ENCODE measurements around the gene SUSD1. TPM values are rescaled to one million over a fixed set of nuclear protein-coding genes. Genes with fewer than 3 reads are reported as not detected.

SUSD1 gene
- total RNA-seq, 4 donors from 2014 or later = 9.5 to 17.3 (median 13.6) TPM

DNA sequence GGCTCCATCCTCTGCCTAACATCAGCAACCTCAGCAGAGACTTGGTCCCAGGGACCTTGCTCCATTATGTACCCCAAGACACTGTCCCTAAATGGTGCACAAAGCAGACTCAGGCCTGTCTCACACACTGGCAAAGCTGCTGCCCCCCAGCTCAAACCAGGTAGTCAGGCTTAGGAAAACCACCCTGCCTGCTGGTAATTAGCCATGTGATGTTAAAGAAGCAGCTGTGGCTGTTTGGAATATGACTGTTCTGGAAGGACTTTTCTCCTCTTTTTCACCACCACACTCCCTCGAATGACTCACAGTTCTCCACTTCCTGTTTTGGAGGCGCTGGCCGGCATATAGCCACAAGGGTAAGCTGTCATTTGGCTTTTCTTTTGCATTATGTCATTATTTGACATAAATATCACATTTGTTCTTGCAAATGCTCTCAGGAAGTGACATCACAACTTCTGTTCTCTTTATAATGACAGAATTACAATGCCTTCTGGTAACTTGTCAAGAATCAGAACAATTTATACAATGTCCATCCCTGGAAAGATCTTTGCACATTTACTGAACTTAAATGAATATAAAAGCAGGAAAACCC is 113.9 kb downstream of the SUSD1 start:
- intact Hi-C loops (cut with DNase I) = no loop called here

DNA sequence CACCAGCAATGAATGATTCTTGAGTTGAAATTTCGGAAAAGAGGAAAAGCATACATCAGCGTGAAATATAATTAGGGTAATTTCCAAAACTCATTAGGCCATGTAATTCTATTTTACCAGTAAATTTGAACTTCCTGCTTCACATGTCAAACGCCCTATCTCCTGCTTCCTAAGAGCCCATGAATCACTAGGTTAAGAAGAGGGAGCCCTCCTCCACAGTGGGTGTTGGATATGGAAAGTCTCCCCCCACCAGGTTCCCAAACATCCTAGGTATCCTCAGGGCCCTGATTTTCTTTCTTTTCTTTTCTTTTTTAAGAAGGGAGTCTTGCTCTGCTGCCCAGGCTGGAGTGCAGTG is 115.2 kb downstream of the SUSD1 start:
- Histone ChIP-seq H3K36me3 (no peaks in the 10 kb centered on the region), H3K9me3 (no peaks in the 10 kb centered on the region), H3K4me1 (no peaks in the 10 kb centered on the region), H3K27me3 (no peaks in the 10 kb centered on the region), H3K4me3 (replicated peaks in 1 of 3) (no peak overlapping the region), H3K27ac (peak overlapping the region in 1 of 3 donors; percentile 3)
- TF ChIP-seq CTCF (IDR thresholded peaks at IDR 0.05) (no peak), POLR2A (IDR thresholded peaks at IDR 0.05) (no peak)
- intact Hi-C loops (cut with DNase I) = no loop called here
- no peak for DNase-seq
- 86 to 90% methylated on average over 3 of the region's 3 CpGs for WGBS, 2 donors

More for the DNA sequence above, 113.9 kb downstream of the SUSD1 start:
- Histone ChIP-seq H3K36me3 (no peaks in the 10 kb centered on the region), H3K4me3 (replicated peaks in 1 of 3) (no peak overlapping the region), H3K27me3 (no peaks in the 10 kb centered on the region), H3K27ac (peak overlapping the region in 2 of 3 donors; percentile 52 to 53), H3K4me1 (peaks cover 4 to 5% of the 10 kb centered on the region in 2 donors), H3K9me3 (no peaks in the 10 kb centered on the region)
- TF ChIP-seq CTCF (IDR thresholded peaks at IDR 0.05) (no peak), POLR2A (IDR thresholded peaks at IDR 0.05) (no peak)
- peak; percentile 14 to 20 for DNase-seq
- 39 to 70% methylated on average over 3 of the region's 3 CpGs for WGBS, 2 donors

- TF ChIP-seq CTCF (IDR thresholded peaks at IDR 0.05) (no peak), POLR2A (IDR thresholded peaks at IDR 0.05) (no peak)
- H3K27me3 ChIP-seq = no peaks in the 10 kb centered on the region
- H3K27ac ChIP-seq = no peak overlapping the region
- H3K4me3 ChIP-seq (replicated peaks in 1 of 3) = no peak overlapping the region
- 73 to 83% methylated on average over 13 of the region's 13 CpGs for WGBS, 2 donors
- no peaks in the 10 kb centered on the region for H3K4me1 ChIP-seq
- H3K36me3 ChIP-seq = no peaks in the 10 kb centered on the region
- intact Hi-C loops (cut with DNase I) = no loop called here
- no peak for DNase-seq
- H3K9me3 ChIP-seq = no peaks in the 10 kb centered on the region
Observed at GRCh38 chr9:112059145-112059965, 115.7 kb downstream of the SUSD1 start.

DNA sequence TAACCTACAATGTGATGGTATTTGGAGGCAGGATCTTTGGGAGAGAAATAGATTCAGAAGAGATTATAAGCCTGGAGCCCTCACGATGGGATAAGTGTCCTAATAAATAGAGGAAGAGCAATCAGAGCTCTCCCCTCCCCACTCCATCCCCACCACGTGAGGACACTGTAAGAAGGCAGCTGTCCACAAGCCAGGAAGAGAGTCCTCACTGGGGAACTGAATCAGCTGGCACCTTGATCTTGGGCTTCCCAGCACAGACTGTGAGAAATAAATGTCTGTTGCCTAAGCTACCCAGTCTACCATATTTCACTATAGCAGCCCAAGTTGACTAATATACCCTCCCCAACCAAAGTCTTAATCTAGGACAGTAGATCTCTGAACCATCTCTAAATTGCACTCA is 118.1 kb downstream of the SUSD1 start:
- TF ChIP-seq POLR2A (IDR thresholded peaks at IDR 0.05) (no peak), CTCF (IDR thresholded peaks at IDR 0.05) (no peak)
- H3K27ac ChIP-seq = no peak overlapping the region
- intact Hi-C loops (cut with DNase I) = no loop called here
- no peak for DNase-seq
- no peaks in the 10 kb centered on the region for H3K9me3 ChIP-seq
- no peaks in the 10 kb centered on the region for H3K36me3 ChIP-seq
- no peak overlapping the region for H3K4me3 ChIP-seq (replicated peaks in 1 of 3)
- WGBS, 2 donors = 70 to 72% methylated on average over 2 of the region's 2 CpGs
- H3K27me3 ChIP-seq = no peaks in the 10 kb centered on the region
- H3K4me1 ChIP-seq = no peaks in the 10 kb centered on the region

DNA sequence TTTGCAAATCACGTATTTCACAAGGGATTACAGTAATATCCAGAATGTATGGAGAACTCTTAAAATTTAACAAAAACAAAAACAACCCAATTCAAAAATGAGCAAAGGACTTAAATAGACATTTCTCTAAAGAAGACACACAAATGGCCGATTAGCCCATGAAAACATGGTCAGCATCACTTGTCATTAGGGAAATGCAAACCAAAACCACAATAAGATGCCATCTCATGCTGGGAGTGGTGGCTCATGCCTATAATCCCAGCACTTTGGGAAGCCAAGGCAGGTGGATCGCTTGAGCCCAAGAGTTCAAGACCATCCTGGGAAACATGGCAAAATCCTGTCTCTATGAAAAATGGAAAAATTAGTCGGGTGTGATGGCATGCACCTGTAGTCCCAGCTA is 120.2 kb downstream of the SUSD1 start:
- Histone ChIP-seq H3K36me3 (no peaks in the 10 kb centered on the region), H3K4me1 (peaks cover 7 to 9% of the 10 kb centered on the region in 2 donors), H3K27me3 (no peaks in the 10 kb centered on the region), H3K27ac (no peak overlapping the region), H3K4me3 (replicated peaks in 1 of 3) (no peak overlapping the region), H3K9me3 (no peaks in the 10 kb centered on the region)
- intact Hi-C loops (cut with DNase I) = no loop called here
- WGBS, 2 donors = 93 to 98% methylated on average over 4 of the region's 4 CpGs
- TF ChIP-seq CTCF (IDR thresholded peaks at IDR 0.05) = no peak
- DNase-seq = no peak
